ENCODE data around the gene ARRDC5. TPM values are rescaled to one million over a fixed set of nuclear protein-coding genes. Genes with fewer than 3 reads are reported as not detected.

The ARRDC5 gene
- total and polyA plus RNA-seq, 2 of the 8 experiments (the other 6 are each of a cell fraction or from before 2014, with no cell fraction given), result not detected

DNA sequence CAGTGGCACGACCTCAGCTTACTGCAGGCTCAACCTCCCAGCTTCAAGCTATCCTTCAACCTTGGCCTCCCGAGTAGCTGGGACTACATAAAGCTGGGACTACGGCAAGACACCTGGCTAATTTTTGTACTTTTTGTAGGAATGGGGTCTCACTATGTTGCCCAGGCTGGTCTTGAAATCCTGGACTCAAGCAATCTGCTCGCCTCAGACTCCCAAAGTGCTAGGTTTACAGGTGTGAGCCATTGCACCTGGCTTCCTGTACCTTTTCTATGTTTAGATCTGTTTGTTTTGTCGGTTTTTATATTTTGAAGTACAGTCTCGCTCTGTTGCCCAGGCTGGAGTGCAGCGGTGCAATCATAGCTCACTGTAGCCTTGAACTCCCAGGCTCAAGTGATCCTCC, 53.7 kb downstream of the ARRDC5 start:
- no peak overlapping the region for H2AK5ac ChIP-seq (ENCODE audit: low read depth, low read length)
- no peak overlapping the region for H3K27ac ChIP-seq (ENCODE audit: low read depth, low read length)
- no peak for DNase-seq (ENCODE audit: low read depth in 1 of 2, low spot score in 2 of 2)
- H3K9me3 ChIP-seq (ENCODE audit: insufficient read depth in 2 of 2, low read depth in 1 of 2, low read length in 1 of 2), result no peaks in the 10 kb centered on the region; a peak in 1 of 4 replicates
- no peak overlapping the region for H4K8ac ChIP-seq (ENCODE audit: extremely low read depth, insufficient read depth, low read length)
- no peak overlapping the region for H3K14ac ChIP-seq (ENCODE audit: insufficient read length)
- H4K20me1 ChIP-seq (replicated peaks in 1 of 2; ENCODE audit: control insufficient read depth in 1 of 2, insufficient read depth in 2 of 2, low read length in 2 of 2), result peaks cover 0 to 7% of the 10 kb centered on the region in 2 experiments
- no peaks in the 10 kb centered on the region for H3K79me1 ChIP-seq (ENCODE audit: low read depth, low read length)
- no peak overlapping the region for H3K9ac ChIP-seq (replicated peaks in 1 of 4; ENCODE audit: extremely low read depth in 1 of 4, low read depth in 3 of 4, low read length in 3 of 4)
- WGBS, 2 experiments (ENCODE audit: extremely low coverage in 1 of 2, insufficient coverage in 1 of 2, insufficient read length in 1 of 2, insufficient replicate concordance in 2 of 2, low coverage in 1 of 2, low lambda C conversion rate in 2 of 2, missing lambda C conversion rate in 1 of 2), result 95% methylated on average over 7 of the region's 7 CpGs; no CpG with 5 or more reads in 1 of the 2 experiments
- H3K23me2 ChIP-seq (ENCODE audit: low read depth, low read length), result no peaks in the 10 kb centered on the region
- H2BK15ac ChIP-seq (ENCODE audit: low read length), result no peak overlapping the region
- H2BK5ac ChIP-seq (ENCODE audit: low read depth, low read length), result no peak overlapping the region
- no peak overlapping the region for H3K56ac ChIP-seq (replicated peaks; ENCODE audit: insufficient read length, low read depth, low read length)
- no peak overlapping the region for H3K18ac ChIP-seq (ENCODE audit: extremely low read depth, low read length)
- no peak overlapping the region for H3K23ac ChIP-seq (ENCODE audit: insufficient read length)
- ChIA-PET CTCF (ENCODE audit: partially characterized antibody) (interaction anchor here (0.6 to 7.0 kb wide), 7 partner anchors 12 to 383 kb away, joined by 3 to 100 read pairs (median 7); partner anchors contain the start of gene PLIN3), POLR2A (ENCODE audit: partially characterized antibody) (no interaction called here)
- no peaks in the 10 kb centered on the region for H3K27me3 ChIP-seq (replicated peaks in 1 of 4; ENCODE audit: control insufficient read depth in 3 of 4, extremely low read depth in 1 of 4, insufficient read depth in 3 of 4, low read length in 3 of 4)
- H2AFZ ChIP-seq (ENCODE audit: low read length), result no peak overlapping the region
- H3K4me3 ChIP-seq (ENCODE audit: extremely low read depth in 1 of 4, insufficient read depth in 2 of 4, low read depth in 3 of 4, low read length in 4 of 4), result no peak overlapping the region
- no peaks in the 10 kb centered on the region for H3K79me2 ChIP-seq (ENCODE audit: control insufficient read depth in 1 of 2, insufficient read depth in 2 of 2, low read length in 2 of 2)
- peaks cover 5 to 20% (median 13%) of the 10 kb centered on the region in 4 experiments for H3K36me3 ChIP-seq (ENCODE audit: control insufficient read depth in 2 of 4, insufficient read depth in 4 of 4, low read length in 3 of 4)
- no peak overlapping the region for H3K4ac ChIP-seq (replicated peaks; ENCODE audit: insufficient read length, low read depth, low read length)
- no peak for FAIRE-seq
- H2BK12ac ChIP-seq (ENCODE audit: low read depth, low read length), result no peak overlapping the region
- no peak overlapping the region for H2BK20ac ChIP-seq (ENCODE audit: low read length)
- no peaks in the 10 kb centered on the region for H3K4me1 ChIP-seq (replicated peaks in 1 of 4; ENCODE audit: control insufficient read depth in 3 of 4, insufficient read depth in 4 of 4, low read length in 3 of 4)
- H3K4me2 ChIP-seq (ENCODE audit: insufficient read depth in 1 of 2, low read depth in 2 of 2, low read length in 2 of 2), result no peak overlapping the region
- H4K91ac ChIP-seq (replicated peaks; ENCODE audit: insufficient read length, low read length), result no peak overlapping the region
- no peak overlapping the region for H4K5ac ChIP-seq (ENCODE audit: insufficient read length, low read depth, low read length)
- no peak overlapping the region for H2BK120ac ChIP-seq (replicated peaks; ENCODE audit: low read depth, low read length)
- TF ChIP-seq BACH1 (IDR thresholded peaks at IDR 0.05; ENCODE audit: low read length), result no peak
- no peak for TF ChIP-seq TCF12 (IDR thresholded peaks at IDR 0.05; ENCODE audit: low read depth, low read length)
- TF ChIP-seq, protein P1, sequence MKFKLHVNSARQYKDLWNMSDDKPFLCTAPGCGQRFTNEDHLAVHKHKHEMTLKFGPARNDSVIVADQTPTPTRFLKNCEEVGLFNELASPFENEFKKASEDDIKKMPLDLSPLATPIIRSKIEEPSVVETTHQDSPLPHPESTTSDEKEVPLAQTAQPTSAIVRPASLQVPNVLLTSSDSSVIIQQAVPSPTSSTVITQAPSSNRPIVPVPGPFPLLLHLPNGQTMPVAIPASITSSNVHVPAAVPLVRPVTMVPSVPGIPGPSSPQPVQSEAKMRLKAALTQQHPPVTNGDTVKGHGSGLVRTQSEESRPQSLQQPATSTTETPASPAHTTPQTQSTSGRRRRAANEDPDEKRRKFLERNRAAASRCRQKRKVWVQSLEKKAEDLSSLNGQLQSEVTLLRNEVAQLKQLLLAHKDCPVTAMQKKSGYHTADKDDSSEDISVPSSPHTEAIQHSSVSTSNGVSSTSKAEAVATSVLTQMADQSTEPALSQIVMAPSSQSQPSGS (IDR thresholded peaks at IDR 0.05; ENCODE audit: low read length), result no peak
- TF ChIP-seq SIX5 (IDR thresholded peaks at IDR 0.05; ENCODE audit: low read depth, low read length), result no peak
- no peak for TF ChIP-seq RFX5 (IDR thresholded peaks at IDR 0.05; ENCODE audit: borderline replicate concordance, low read depth, low read length)
- TF ChIP-seq ASH2L (IDR thresholded peaks at IDR 0.05; ENCODE audit: low read length), result no peak
- TF ChIP-seq EP300 (IDR thresholded peaks at IDR 0.05; ENCODE audit: borderline replicate concordance in 1 of 2, low read depth in 2 of 2, low read length in 2 of 2), result no peak
- no peak for TF ChIP-seq CHD1 (IDR thresholded peaks at IDR 0.05; ENCODE audit: low read depth, low read length)

Data from H1 (cell line).